HG03025 (cell line): ENCODE data around the gene UBC.
A peak's percentile ranks its signal among the peaks of the same experiment; 100 is the strongest.
"Not testable (repeated sequence)": the region's sequence is repeated elsewhere in the genome, so short reads cannot be mapped to it uniquely, and the experiment has no call there.

ENCODE experiments used
- ATAC-seq: cut with Tn5 transposase; IDR thresholded peaks from one replicate; pipeline ENCODE4 v1.9.1; 2021; ENCODE audit warnings: mild to moderate bottlenecking, moderate library complexity; ENCODE audit not compliant: unreplicated experiment, low FRiP score

Gene UBC

GRCh38 chr12:124916374-124917134, 2.1 kb upstream of the UBC start:
- ATAC-seq, result no peak

DNA sequence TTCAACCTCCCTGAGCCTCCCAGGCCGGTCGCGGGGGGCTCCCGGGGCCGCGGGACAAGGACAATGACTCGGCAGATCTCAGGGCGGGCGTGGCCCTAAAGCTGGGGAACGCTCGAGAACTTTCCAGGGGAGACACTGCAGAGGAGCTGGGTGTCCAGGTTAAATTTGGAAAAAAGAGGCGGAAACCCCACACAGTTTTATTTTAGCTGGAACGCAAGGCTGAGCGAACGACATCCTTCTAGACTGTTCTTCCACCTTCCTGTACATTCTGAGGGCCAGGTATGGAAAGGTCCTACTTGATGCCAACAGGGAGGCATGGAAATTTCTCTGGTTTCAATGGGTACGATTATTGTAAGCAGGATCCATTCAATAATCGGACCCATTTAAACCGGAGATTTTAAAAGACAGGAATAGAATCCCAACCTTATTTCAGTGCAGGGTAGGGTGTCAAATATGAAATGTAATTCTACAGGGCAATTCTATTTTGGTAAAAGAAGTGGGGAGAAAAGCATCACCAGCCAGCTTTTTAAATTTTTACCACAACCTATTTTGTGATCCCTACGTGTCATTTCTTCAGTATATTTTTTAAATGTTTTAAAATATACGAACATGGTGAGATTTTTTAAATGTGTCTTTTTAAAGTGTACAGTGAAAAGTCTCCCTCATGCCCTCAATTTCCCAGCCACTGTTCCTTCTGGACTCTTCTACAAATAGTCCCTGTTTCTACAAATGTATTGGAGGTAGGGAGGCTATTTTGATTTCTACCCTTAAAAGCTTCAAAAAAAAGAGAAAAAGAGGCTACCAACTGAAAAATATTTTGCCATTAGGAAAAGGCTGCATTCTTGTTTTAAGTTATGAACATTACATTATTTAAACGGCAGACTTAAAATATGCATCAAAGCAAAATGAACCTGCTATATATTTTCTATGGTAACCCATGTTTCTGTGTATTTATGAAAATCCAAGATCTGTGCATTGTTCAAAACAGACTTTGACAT, 1.1 kb upstream of the UBC start:
- peak; percentile 15 for ATAC-seq

DNA sequence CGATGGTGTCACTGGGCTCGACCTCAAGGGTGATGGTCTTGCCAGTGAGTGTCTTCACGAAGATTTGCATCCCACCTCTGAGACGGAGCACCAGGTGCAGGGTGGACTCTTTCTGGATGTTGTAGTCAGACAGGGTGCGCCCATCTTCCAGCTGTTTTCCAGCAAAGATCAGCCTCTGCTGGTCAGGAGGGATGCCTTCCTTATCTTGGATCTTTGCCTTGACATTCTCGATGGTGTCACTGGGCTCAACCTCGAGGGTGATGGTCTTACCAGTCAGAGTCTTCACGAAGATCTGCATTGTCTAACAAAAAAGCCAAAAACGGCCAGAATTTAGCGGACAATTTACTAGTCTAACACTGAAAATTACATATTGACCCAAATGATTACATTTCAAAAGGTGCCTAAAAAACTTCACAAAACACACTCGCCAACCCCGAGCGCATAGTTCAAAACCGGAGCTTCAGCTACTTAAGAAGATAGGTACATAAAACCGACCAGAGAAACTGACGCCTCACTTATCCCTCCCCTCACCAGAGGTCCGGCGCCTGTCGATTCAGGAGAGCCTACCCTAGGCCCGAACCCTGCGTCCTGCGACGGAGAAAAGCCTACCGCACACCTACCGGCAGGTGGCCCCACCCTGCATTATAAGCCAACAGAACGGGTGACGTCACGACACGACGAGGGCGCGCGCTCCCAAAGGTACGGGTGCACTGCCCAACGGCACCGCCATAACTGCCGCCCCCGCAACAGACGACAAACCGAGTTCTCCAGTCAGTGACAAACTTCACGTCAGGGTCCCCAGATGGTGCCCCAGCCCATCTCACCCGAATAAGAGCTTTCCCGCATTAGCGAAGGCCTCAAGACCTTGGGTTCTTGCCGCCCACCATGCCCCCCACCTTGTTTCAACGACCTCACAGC, 717 bp downstream of the UBC start:
- peak; percentile 16 for ATAC-seq

DNA sequence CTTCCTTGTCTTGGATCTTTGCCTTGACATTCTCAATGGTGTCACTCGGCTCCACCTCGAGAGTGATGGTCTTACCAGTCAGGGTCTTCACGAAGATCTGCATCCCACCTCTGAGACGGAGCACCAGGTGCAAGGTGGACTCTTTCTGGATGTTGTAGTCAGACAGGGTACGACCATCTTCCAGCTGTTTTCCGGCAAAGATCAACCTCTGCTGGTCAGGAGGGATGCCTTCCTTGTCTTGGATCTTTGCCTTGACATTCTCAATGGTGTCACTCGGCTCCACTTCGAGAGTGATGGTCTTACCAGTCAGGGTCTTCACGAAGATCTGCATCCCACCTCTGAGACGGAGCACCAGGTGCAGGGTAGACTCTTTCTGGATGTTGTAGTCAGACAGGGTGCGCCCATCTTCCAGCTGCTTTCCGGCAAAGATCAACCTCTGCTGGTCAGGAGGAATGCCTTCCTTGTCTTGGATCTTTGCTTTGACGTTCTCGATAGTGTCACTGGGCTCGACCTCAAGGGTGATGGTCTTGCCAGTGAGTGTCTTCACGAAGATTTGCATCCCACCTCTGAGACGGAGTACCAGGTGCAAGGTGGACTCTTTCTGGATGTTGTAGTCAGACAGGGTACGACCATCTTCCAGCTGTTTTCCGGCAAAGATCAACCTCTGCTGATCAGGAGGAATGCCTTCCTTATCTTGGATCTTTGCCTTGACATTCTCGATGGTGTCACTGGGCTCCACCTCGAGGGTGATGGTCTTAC, 1.7 kb downstream of the UBC start:
- ATAC-seq, result not testable (repeated sequence)

- ATAC-seq, result not testable (repeated sequence)
These were observed 2.9 kb downstream of the UBC start for GRCh38 chr12:124911521-124911920.

- no peak for ATAC-seq
These were observed 3.6 kb downstream of the UBC start for GRCh38 chr12:124910561-124911478.

DNA sequence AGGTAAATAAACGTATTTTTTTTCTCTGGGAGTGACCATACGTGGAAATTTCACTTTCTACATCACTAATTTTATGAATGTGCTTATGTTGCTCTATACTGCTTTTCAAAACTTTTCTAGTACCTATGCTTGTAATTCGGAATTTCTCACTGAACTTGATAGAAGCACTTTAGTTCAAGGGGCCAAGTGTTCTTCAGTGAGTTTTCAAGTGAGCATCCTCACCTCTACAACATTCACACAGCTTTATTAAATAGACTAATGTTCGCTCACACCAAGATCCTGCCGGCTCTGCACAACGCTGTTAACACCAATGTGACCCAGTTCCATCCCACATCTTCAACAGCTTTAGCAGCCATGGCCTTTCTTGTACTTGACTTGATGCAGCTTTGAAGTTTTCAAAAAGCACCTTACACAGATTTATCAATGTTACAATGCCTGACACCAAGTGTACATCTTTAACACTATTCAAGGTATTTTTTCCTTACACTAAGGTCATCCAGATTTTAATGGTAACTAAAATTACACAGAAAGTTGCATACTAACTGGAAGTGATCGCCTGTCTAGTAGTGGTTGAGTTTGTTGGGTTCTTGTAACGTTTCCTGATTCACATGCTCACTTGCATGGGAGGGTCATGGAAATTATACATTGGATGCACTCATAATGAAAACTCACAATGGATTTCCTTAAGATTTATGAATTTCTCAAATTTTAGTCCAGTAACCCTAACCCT, 4.5 kb downstream of the UBC start:
- ATAC-seq, result no peak

DNA sequence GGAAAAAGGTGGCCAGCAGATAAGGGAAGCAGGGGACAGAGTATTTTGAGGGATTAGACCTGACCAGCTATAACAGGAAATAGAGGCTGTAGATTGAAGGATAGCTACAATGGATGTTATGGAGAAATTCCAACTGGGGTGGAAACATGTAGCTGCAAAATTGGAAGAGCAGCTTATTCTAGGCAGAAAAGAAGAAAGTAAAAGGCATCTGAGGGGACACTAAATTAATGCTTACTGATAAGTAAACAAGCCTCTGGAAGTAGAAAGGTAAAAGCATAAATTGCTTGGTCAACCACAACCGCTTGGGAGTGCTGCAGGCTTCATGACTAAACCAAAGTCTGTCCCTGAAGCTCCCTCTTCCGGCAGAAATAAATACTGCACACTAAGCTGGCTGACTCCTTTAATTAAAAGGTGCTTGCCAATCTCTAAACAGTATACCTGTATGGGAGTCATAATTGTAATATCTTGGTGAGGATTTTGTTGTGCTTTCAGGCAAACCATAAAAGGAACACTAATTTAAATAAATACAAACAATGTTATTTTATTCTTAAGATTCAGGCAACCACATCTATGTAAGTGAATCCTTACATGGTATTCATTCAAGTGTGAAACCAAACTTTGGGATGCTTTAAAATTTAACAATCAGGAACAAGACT, 7.7 kb downstream of the UBC start:
- ATAC-seq, result no peak

- no peak for ATAC-seq
These were observed 9.9 kb downstream of the UBC start for GRCh38 chr12:124904306-124905098.

DNA sequence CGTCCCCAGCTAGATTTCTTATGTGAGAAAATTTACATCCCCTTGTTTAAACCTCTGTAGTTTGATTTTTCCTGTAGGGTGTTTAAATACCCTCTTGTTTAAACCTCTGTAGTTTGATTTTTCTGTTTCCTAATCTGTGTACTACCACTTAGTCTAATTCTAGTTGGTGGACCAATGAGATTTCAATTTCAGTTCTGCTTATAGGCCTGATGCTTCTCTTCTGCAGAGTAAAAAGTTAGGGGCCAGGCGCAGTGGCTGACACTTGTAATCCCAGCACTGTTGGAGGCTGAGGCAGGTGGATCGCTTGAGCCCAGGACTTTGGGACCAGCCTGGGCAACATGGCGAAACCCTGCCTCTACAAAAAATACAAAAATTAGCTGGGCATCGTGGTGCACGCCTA, 11.5 kb downstream of the UBC start:
- ATAC-seq, result no peak

DNA sequence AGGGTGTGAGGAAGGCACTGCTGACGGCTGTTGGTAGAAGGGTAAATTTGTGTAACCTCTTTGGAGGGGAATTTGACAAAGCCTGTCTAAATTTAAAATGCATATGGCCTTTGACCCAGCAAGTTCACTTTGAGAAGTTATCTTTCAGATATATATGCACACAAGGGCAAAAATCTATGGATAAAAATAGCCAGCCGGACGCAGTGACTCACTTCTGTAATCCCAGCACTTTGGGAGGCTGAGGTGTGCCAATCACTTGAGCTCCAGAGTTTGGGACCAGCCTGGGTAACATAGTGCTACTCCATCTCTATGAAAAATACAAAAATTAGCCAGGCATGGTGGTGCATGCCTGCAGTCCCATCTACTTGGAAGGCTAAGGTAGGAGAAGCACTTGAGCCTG, 13.4 kb downstream of the UBC start:
- no peak for ATAC-seq

GRCh38 chr12:124900345-124900795, 14.1 kb downstream of the UBC start:
- not testable (repeated sequence) for ATAC-seq

GRCh38 chr12:124898923-124899294, 15.5 kb downstream of the UBC start:
- ATAC-seq, result no peak

GRCh38 chr12:124898200-124898922, 16.1 kb downstream of the UBC start:
- no peak for ATAC-seq

DNA sequence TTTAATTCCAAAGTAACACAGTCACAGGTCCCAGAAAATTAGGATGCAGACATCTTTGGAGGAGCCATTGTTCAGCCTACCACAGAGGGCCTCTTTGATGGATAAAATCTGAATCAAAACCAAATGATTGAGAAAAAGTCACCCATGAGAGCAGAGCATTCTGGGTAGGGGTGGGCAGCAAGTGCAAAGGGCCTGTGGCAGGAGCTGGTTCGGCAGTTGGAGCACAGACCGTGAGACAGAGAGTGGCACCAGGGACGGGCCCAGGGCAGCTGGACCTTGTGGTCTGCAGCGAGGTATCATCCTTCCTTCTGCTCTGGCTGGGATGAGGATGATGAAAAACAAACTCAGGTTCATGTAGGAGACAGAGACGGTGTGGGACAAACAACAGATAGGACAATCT, 18.0 kb downstream of the UBC start:
- no peak for ATAC-seq
